ENCODE data around the gene ADM5.

ADM5 gene

DNA sequence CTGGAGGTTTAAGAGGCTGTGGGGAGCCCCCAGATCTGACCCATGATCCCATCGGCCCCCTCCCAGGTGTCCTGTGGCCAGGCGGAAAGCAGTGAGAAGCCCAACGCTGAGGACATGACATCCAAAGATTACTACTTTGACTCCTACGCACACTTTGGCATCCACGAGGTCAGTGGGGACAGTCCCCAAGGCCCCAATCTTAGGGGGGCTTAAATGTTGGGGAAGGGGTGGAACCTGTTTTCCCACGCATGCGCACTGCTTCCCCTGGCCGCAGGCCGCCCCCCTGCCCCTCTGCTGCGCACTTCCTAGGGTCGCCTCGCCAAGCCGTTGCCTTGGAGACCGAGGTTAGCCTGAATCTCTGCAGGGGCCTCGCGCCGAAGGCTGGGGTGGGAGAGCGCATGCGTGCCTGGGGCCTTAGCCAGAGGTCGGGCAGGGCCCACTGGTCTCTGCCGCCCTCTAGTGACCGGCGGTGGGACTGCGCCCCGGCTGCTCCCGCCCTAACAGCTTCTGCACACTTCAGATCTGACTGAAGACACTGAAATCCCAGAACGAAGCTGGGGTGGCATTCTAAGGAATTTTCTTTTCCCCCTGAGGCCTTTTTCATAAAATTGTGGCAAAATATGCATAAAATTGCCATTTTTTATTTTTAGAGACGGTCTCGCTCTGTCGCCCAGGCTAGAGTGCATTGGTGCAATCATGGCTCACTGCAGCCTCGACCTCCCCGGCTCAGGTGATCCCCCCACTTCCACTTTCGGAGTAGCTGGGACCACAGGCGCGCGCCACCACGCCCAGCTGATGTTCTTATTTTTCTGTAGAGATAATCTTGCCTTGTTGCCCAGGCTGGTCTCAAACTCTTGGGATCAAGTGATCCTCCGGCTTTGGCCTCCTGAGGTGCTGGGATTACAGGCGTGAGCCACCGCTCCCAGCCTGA, 8.7 kb upstream of the ADM5 start:
- DNase-seq, result peak; percentile 93

DNA sequence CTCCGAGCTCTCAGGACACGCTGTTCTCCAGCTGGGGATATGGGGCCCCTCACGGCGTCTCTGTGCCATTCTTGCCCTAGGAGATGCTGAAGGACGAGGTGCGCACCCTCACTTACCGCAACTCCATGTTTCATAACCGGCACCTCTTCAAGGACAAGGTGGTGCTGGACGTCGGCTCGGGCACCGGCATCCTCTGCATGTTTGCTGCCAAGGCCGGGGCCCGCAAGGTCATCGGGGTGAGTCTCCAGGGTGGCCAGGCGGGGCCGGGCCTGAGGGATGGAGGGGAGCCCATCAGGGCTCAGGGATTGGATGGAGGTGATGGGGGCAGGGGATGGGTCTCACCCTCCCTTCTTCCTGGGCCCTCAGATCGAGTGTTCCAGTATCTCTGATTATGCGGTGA, 7.6 kb upstream of the ADM5 start:
- DNase-seq, result no peak

DNA sequence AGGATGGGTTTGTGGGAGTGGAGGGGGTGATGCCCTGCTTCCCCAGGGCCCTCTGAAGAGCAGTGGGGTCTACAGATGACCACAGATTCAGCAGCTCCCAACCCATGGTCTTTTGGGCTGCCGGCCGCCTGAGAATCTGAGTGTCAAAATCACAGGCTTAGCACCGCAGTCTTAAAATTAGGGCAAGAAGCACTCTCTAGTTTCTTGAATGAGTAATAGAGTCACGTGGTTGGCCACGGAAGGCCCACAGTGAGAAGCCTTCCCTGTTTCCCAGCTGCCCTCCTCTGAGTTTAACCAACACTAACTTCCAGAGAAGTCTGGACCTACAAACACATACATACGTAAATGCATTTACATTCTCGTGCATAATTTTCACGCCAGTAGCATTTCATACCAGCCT, 7.1 kb upstream of the ADM5 start:
- DNase-seq, result no peak

DNA sequence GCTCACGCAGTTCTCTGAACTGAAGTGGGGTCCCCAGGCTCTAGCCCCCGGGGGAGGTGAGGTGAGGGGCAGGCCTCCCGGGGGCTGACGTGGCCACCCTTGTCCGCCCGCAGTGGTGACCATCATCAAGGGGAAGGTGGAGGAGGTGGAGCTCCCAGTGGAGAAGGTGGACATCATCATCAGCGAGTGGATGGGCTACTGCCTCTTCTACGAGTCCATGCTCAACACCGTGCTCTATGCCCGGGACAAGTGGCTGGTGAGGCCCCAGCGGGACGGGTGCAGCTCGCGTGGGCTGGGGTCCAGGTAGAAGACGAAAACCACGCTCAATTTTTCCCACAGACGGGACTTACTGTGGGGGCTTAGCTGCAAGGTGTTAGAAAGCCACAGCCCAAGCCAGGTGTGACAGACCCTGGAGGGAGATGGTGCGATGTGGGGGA, 5.6 kb upstream of the ADM5 start:
- DNase-seq, result no peak

DNA sequence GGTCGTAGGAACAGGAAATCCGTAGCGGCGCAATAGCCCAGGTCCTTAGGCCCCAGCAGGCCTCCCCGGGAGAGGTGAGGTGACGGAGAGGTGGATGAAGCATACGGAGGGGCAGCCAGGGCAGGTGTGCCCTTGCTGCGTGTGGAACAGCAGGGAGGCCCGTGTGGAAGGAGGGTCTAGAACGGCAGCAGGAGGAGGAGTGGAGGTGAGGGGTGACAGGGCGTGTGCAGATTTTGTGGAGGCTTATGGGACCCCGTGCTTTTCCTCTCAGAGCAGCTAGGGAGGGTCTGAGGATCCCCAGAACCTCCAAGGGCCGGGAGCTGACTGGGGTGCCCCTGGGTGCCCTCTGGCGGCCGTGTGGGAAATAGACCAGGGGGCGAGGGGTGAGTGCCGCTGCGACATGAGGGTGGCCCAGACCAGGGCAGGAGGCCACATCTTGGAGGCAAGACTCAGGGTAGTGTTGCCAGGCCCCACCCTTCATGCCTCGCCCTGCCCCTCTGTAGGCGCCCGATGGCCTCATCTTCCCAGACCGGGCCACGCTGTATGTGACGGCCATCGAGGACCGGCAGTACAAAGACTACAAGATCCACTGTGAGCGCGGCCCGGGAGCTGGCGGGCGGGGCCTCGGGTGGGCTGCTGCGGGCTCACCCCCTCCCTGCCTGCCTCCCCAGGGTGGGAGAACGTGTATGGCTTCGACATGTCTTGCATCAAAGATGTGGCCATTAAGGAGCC, 5.0 kb upstream of the ADM5 start:
- no peak for DNase-seq

DNA sequence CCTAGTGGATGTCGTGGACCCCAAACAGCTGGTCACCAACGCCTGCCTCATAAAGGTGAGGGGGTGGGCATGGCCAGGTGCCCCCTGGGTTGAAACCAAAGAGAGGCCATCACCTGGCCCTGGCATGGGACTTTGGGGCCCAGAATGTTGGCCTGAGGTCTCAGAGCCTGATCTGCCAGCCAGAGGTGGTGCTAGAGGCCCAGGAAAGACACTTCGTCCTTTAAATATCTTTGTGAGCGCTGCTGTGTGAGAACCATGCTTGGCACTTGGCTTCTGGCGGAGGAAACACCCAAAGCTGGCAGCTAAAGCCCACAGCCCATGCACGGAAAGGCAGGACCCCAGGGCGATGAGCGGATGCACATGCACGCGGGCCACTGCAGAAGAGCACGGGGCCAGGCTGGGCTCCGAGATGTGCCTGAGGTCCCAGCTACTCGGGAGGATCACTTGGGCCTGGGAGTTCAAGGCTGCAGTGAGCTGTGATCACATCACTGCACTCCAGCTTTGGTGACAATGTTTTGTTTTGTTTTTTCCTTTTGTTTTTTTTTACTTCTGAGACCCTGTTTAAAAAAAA, 4.3 kb upstream of the ADM5 start:
- no peak for DNase-seq

DNA sequence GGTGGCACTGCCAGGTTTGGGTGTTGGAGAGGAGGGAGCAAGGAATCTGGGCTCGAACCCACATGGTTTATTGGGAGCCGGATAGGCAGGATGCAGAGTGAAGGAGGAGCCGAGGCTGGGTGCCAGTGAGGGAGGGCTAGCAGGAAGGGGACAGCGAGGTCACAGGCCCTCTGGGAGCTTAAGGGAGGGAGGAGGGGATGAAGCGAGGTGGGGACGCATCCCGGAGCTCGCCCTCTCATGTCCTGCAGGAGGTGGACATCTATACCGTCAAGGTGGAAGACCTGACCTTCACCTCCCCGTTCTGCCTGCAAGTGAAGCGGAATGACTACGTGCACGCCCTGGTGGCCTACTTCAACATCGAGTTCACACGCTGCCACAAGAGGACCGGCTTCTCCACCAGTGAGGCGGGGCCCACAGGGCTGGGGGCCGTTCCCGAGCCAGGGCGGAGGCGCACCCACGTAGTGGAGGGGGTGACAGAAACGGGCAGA, 3.5 kb upstream of the ADM5 start:
- DNase-seq, result no peak

DNA sequence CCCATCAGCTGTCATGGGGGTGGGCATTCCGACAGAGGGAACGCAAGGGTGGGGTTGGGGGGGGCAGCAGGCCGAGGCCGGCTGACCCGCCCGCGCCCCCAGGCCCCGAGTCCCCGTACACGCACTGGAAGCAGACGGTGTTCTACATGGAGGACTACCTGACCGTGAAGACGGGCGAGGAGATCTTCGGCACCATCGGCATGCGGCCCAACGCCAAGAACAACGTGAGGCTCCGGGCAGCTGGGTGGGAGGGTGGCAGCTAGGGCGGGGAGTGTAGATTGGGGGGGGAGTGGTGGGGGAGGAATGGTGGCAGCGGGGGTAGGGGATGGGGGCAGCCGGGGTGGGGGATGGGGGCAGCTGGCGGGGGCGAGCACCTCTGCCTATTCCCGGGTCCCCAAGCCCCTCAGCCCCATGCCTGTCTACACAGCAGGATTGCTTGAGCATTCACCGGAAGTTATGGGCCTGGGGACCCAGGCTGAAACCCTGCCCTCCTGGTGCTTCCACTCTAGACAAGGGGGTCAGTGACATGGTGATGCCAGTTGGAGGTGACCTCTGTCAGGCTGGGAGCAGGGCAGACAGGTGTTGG, 2.8 kb upstream of the ADM5 start:
- DNase-seq, result no peak

- DNase-seq, result no peak
Measured at GRCh38 chr19:49687150-49687549, 2.2 kb upstream of the ADM5 start.

- DNase-seq, result no peak
Measured at GRCh38 chr19:49687566-49688316, 1.7 kb upstream of the ADM5 start.

- no peak for DNase-seq
Measured at GRCh38 chr19:49688531-49689132, 762 bp upstream of the ADM5 start.

DNA sequence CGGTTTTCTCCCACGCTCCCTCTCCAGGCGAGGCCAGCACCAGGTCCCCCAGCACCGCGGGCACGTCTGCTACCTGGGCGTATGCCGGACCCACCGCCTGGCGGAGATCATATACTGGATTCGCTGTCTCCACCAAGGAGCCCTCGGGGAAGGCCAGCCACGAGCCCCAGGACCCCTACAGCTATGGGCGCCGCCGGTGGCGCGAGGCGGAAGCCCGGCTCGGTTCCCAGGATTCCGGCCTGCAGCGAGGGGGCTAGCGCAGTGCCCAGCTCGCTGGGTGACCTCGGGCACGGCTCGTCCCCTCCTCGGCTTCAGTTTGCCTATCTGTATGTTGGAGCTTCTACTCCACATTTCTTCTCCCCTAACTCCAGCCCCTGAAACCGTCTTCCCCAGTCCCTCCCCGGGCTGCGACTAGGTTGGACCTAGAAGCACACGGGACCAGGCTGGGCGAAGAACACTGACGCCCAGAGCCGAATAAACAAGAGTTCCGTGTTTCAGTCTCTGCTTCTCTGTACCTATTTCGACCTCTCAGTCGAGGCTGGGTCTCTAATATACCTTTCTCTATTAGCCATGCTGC, 773 bp downstream of the ADM5 start:
- no peak for DNase-seq

DNA sequence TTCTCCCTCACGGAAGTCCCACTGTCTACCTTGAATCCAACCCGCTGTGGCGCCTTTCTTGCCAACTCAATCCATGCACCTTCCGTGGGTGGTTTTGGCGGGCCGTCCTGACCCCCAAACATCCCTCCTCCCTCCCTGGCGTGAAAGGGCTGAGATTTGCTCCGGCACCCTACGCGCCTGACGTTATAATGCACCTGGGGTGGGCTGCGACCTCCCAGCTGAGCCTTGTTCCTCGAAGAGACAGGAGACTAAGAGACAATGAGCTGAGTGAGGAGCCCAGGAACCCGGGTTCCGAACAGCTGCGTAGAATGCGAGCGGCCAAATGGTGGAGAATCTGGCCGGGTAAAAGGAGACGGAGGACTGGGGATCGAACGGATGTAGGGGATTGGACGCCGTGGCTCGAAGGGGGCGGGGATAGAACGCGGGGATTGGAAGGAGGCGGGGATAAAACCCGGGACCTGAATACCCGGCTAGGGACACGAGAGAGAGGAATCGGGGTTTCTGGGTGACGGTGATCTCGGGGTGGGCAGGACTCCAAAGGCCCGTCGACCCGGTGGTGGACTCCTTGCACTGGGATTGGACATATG, 1.4 kb downstream of the ADM5 start, which contains the start of gene CPT1C:
CPT1C (plus strand) TSS at position 461 of the 587 bp plus-strand sequence. CDS start 1,137 bp downstream, outside the sequence.
- DNase-seq, result peak; percentile 71

GRCh38 chr19:49691243-49692146, 2.1 kb downstream of the ADM5 start:
- peak; percentile 37 for DNase-seq

DNA sequence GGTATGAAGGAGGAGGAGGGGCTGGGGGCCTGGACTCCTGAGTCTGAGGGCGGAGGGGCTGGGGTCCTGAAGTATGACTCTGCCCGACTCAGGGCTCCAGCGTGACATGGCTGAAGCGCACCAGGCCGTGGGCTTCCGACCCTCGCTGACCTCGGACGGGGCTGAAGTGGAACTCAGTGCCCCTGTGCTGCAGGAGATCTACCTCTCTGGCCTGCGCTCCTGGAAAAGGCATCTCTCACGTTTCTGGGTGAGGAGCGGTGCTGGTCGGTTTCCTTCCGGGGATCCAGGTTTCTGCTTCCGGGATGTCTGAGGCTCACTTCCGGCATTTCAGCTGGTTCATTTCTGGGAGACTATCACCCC, 2.7 kb downstream of the ADM5 start:
- no peak for DNase-seq

DNA sequence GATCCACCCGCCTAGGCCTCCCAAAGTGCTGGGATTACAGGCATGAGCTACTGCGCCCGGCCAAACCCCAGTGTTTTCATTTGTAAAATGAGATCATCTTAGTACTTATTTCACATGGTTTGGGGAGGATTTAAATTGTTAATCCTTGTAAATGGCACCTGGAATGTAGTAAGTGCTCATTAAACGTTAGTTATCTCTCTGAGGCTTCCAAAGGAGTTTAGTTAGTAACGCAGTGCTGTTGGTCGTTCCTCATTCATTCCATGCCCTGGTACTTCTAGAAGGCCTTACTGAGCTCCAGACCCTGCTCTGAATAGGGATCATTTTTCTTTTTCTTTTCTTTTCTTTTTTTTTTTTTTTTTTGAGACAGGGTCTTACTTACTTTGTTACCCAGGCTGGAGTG, 6.7 kb downstream of the ADM5 start:
- DNase-seq, result no peak

DNA sequence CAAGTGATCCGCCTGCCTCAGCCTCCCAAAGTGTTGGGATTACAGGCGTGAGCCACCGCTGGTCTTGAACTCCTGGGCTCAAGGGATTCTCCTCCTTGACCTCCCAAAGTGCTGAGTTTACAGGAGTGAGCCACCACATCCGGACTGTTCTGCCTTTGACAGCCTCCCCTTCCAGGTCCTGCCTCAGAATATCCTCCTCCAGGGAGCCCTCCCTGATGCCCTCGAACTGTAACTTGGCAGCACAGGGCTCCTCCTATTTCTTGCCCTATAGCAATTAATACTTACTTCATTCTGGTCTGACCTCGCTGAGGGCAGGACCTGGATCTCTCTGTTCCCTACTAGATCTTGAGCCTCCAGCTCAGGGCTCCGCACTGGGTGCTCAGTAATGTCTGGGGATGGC, 7.5 kb downstream of the ADM5 start:
- no peak for DNase-seq

- DNase-seq, result no peak
Measured at GRCh38 chr19:49699364-49699763, 10.0 kb downstream of the ADM5 start.

DNA sequence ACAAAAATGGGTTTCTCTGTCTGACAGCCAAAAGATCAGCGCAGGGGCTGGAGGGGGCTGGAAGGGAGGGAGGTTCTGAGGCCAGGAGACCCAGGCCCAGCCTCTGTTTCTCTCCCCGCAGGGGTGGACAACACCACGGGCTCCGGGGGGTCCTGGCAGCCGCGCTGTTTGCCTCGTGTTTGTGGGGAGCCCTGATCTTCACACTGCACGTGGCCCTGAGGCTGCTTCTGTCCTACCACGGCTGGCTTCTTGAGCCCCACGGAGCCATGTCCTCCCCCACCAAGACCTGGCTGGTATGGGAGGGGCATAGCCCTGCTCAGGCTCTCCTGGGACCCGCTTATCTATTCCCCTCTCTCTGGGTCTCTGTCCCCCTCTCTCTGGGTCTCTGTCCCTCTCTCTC, 11.2 kb downstream of the ADM5 start:
- DNase-seq, result no peak

GRCh38 chr19:49701271-49701786, 11.9 kb downstream of the ADM5 start:
- no peak for DNase-seq

Data from stimulated activated CD4-positive, alpha-beta T cell treated with anti-CD3 and anti-CD28 coated beads, Interleukin-1b, Interleukin-23, amount 100 ng/mL, for 48 hours (primary cell).